Endometrium (tissue), 2 donors: ENCODE measurements around the gene ZNF253.
A peak's percentile ranks its signal among the peaks of the same experiment; 100 is the strongest.
"Not testable (repeated sequence)": the region's sequence is repeated elsewhere in the genome, so short reads cannot be mapped to it uniquely, and the experiment has no call there.

ENCODE experiments used
- FAIRE-seq: peaks from 2 replicates; lab custom pipeline; 2012; peaks lifted over from hg19 to GRCh38; lab: Jason Lieb, UNC
- donor health status: control.
- donor health status: control.

The ZNF253 gene

DNA sequence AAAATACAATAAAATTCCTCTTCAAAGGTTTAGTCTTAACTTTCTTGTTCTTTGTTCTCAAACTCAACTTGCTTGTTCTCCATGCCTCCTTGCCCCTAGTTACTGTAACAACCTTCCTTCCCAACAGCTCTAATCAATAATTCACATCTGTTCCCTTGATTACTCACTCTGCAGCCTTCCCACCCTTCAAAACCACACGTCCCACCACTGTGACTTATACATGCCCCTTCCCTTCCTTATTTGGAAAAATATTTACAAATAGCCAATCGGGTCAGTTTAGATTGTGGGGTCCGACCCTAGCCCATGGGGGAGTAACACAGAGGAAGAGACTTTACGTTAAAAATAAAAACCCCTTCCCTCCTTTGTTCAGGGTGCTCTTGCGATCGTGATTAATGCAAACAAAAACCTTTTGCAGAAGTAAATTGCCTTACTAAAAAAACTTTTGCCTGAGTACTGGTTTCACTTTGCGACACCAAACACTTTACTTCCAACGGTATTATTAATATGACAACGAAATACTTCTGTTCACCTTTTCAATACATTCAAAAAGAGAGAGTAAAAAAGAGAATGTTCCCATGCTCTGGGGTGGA is 34.6 kb downstream of the ZNF253 start:
- no peak for FAIRE-seq

DNA sequence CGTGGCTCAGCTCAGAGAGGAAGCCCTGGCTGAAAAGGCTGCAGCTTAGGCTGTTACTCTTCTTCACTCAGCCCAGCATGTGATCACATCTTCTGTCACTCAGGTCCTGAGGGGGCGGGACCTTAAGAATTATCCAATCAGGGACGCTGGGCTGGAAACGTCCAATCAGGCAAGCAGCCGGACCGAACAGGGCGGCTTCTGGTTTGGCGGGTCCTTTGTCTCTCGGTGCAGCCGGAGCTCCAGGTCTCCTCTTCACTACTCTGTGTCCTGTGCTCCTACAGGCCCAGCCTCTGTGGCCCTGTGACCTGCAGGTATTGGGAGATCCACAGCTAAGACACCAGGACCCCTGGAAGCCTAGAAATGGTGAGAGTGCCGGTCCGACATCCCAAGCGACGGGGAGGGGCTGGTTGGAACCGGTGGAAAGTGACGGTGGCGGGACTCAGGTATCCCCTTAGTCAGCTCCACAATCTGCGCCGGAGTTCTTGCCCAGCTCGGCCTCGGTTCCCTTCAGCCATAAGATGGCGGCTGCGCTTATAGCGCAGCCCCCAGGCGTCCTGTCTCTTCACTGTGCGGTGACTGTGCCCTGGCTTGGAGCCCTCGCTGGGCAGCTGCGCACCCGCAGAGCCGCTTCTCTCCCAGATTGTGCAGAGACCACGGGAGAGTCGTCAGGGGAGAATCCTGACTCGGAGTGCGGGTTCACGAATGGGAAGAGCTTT is 35.2 kb downstream of the ZNF253 start, which contains the start of gene ZNF93:
Gene ZNF93 (plus strand): TSS at position 218 of the 716 bp plus-strand sequence. CDS start 143 bp downstream, at position 361.
- FAIRE-seq: peak; percentile 98

DNA sequence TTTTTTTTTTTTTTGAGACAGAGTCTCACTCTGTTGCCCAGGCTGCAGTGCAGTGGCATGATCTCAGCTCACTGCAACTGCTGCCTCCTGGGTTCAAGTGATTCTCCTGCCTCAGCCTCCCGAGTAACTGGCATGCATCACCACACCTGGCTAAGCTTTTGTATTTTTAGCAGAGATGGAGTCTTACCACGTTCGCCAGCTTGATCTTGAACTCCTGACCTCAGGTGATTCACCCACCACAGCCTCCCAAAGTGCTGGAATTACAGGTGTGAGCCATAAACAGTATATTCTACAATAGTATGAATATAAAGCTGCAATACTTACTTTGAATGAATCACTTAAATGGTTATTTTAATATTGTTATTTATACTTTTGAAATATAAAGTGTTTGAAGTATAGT is 41.9 kb downstream of the ZNF253 start:
- peak; percentile 51 for FAIRE-seq

DNA sequence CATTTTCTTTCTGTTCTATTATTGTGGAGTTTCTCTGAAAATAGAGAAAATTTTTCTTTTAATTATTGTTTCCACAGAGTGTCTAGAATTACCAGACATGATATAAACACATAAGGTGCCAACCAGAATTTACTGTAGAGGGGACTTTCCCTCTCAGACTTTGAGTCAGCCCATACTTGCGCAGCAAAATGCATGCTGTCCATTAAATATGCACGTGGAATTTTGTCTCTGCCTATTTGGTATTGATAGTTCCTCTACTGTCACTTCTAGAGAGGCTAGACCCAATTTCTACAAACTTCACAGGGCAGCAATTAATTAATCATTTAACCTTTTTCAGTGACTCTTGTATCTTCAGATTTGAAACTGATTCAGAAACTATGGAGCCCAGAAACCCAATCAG is 44.0 kb downstream of the ZNF253 start:
- FAIRE-seq: no peak

DNA sequence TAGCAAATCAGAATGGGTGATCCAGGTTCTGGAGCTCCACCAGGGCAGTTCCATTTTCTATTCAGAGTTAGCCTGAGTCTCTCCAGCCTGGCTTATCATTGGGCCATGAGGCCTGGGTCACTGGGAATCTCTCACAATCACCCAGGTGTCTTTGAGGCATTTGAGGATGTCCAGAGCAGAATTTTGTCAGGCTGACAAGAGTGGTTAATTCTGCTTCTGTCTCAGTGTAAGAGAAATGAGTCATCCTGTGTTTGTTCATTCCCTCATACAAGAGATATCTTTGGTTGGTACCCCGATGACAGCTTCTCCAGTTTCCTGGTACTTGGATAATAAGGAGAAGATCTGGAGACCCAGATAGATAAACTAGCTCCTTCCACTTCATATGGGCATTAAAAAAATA is 45.5 kb downstream of the ZNF253 start:
- FAIRE-seq: no peak

DNA sequence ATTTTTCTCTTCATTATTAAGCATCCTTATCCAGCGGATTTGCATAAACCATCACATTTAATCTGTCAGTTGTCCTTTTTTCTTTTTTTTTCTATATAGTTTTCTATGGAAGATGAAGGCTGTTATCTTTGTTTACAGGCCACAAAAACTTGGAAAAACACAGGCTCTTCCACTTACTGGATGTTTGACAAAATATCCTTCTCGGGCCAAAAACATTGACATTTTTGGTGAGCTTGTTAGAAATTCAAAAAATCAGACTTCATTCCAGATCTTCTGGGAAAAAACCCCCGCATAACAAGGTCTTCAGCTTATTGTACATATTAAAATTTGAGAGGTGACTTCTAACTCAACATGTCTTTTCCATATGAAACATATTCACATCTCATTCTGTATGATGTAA is 48.9 kb downstream of the ZNF253 start:
- FAIRE-seq: no peak

DNA sequence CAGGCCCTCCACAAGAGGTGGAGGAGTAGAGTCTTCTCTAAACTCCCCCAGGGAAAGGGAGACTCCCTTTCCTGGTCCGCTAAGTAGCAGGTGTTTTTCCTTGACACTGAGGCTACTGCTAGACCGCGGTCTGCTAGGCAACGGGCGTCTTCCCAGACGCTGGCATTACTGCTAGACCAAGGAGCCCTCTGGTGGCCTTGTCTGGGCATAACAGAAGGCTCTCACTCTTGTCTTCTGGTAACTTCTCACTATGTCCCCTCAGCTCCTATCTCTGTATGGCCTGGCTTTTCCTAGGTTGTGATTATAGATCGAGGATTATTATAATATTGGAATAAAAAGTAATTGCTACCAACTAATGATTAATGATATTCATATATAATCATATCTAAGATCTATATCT is 64.7 kb downstream of the ZNF253 start:
- FAIRE-seq: not testable (repeated sequence)

DNA sequence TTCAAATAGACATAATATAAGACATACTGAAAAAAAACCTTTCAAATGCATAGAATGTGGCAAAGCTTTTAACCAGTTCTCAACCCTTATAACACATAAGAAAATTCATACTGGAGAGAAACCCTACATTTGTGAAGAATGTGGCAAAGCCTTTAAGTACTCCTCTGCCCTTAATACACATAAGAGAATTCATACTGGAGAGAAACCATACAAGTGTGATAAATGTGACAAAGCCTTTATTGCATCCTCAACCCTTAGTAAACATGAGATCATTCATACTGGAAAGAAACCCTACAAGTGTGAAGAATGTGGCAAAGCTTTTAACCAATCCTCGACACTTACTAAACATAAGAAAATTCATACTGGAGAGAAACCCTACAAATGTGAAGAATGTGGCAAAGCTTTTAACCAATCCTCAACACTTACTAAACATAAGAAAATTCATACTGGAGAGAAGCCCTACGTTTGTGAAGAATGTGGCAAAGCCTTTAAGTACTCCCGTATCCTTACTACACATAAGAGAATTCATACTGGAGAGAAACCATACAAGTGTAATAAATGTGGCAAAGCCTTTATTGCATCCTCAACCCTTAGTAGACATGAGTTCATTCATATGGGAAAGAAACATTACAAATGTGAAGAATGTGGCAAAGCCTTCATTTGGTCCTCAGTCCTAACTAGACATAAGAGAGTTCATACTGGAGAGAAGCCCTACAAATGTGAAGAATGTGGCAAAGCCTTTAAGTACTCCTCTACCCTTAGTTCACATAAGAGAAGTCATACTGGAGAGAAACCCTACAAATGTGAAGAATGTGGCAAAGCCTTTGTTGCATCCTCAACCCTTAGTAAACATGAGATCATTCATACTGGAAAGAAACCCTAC is 68.0 kb downstream of the ZNF253 start:
- FAIRE-seq: not testable (repeated sequence)

DNA sequence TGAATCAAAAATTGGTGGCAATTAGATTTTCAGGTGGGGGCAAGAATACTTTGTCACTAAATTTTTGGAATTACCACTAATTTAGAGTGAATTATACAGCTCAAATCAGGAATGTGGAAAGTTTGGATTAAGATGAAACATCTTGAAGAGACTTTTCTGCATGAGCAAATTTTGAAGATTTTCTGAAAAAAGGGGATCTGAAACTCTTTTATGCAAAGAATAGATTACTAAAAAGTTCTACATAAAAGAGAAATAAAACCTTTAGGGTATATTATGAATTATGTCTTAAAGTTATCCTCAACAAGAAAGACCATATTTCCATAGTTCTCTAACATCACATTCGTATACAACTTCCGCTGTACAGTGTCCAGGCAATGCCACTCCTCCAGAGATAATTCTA is 71.7 kb downstream of the ZNF253 start:
- FAIRE-seq: no peak

DNA sequence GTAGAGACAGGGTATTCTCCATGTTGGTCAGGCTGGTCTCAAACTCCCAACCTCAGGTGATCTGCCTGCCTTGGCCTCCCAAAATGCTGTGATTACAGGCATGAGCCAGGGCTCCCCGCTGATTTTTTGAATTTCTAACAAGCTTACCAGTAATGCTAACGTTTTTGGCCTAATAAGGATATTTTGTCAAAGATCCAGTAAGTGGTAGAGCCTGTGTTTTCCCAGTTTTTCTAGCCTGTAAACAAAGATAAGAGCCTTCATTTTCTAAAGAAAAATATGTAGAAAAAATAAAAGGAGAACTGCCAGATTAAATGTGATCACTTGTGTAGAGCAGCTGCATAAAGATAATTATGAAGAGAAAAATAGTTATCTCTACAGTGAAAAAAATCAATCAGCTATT is 72.8 kb downstream of the ZNF253 start:
- no peak for FAIRE-seq

DNA sequence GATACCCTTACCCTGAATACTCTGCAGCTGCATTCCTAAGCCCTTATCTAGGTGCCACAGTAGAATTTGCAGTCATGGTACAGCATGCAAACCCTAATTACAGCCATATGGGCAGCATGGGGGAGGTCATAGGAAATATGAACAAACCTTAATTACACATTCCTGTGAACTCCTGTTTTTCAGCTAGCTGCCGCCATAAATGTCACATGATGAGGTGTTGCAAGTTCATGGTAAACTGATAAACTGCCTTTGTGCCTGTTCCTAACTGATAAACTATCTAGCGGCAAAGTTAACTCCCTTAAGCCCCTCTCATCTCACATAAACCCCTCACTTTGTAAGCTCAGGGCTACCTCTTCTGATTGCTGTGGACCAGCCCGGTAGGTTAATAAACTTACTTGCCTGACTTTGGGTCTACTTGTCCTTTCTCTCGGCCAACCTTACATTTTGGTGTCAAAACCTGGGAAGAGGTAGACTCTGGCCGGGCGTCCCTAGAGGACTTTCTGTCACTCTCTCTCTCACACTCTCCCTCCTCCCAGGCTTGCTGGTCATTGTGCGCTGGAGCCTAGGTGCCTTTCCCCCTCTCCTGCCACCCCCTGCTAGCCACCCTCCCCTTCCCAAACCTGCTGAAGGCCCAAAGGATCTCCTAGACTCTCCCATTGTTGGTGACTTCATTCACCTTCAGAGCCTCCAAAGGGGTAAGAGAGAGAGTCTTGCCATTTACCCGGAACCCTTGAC is 78.3 kb downstream of the ZNF253 start:
- no peak for FAIRE-seq
